ENCODE results near the gene RELN.

DNA sequence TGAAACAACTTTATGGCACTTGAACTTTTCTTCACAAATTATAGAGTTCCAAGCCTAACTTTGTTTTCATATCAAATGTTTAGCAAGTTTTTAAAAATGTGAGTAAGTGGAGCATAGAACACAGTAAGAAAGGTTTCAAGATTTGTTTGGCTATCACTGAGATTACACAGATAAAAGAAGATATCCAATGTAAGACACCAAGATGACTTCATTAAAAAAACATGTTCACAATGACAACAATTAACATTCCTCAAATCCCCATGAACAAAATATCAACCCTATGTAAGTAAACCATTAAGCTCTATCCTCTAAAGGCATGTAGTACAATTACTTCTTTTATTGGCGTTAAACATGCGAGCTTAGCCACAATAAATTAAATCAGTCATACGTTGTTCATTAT lies 129.7 kb downstream of the RELN start:
- TF ChIP-seq, protein P1, sequence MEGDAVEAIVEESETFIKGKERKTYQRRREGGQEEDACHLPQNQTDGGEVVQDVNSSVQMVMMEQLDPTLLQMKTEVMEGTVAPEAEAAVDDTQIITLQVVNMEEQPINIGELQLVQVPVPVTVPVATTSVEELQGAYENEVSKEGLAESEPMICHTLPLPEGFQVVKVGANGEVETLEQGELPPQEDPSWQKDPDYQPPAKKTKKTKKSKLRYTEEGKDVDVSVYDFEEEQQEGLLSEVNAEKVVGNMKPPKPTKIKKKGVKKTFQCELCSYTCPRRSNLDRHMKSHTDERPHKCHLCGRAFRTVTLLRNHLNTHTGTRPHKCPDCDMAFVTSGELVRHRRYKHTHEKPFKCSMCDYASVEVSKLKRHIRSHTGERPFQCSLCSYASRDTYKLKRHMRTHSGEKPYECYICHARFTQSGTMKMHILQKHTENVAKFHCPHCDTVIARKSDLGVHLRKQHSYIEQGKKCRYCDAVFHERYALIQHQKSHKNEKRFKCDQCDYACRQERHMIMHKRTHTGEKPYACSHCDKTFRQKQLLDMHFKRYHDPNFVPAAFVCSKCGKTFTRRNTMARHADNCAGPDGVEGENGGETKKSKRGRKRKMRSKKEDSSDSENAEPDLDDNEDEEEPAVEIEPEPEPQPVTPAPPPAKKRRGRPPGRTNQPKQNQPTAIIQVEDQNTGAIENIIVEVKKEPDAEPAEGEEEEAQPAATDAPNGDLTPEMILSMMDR (conservative IDR thresholded peaks at IDR 0.05 in 1 of 2, IDR thresholded peaks at IDR 0.05 in 1 of 2; ENCODE audit: low read depth in 1 of 2, low read length in 2 of 2), result no peak
- TF ChIP-seq EZH2 (IDR thresholded peaks at IDR 0.05; ENCODE audit: low read length, missing control alignments), result no peak

All from fibroblast of lung (primary cell).